ENCODE data around the gene YIF1A. TPM values are rescaled to one million over a fixed set of nuclear protein-coding genes. Genes with fewer than 3 reads are reported as not detected.

YIF1A gene
- polyA plus RNA-seq, 4 donors: 51.4 to 68.7 (median 57.8) TPM

GRCh38 chr11:66275396-66275795 is 13.5 kb downstream of the YIF1A start:
- no peak for DNase-seq (ENCODE audit: low read depth in 4 of 4, low spot score in 2 of 4)

GRCh38 chr11:66274219-66274618 is 14.7 kb downstream of the YIF1A start:
- DNase-seq (ENCODE audit: low read depth in 4 of 4, low spot score in 2 of 4): no peak

DNA sequence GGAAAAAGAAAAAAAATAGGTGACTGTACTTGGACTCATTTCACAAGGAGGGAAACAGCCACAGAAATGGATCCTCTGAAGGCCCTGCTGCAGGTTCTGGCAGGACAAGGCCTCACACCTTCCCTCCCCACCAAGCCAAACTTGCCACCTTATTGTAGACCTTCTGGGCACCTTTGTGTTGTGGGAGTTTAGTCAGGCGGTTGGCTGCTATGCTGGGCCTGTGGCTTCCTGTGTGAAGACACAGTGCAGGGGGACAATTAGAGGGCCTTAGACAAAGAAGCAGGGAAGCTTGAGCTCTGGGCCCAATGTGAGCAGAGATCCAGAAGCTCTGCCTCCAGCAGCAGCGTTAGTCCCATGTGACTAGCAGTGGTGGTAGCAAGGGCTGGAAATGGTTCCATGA is 16.3 kb downstream of the YIF1A start:
- no peak for DNase-seq (ENCODE audit: low read depth in 4 of 4, low spot score in 2 of 4)

GRCh38 chr11:66271816-66272215 is 17.1 kb downstream of the YIF1A start:
- DNase-seq (ENCODE audit: low read depth in 4 of 4, low spot score in 2 of 4): no peak

DNA sequence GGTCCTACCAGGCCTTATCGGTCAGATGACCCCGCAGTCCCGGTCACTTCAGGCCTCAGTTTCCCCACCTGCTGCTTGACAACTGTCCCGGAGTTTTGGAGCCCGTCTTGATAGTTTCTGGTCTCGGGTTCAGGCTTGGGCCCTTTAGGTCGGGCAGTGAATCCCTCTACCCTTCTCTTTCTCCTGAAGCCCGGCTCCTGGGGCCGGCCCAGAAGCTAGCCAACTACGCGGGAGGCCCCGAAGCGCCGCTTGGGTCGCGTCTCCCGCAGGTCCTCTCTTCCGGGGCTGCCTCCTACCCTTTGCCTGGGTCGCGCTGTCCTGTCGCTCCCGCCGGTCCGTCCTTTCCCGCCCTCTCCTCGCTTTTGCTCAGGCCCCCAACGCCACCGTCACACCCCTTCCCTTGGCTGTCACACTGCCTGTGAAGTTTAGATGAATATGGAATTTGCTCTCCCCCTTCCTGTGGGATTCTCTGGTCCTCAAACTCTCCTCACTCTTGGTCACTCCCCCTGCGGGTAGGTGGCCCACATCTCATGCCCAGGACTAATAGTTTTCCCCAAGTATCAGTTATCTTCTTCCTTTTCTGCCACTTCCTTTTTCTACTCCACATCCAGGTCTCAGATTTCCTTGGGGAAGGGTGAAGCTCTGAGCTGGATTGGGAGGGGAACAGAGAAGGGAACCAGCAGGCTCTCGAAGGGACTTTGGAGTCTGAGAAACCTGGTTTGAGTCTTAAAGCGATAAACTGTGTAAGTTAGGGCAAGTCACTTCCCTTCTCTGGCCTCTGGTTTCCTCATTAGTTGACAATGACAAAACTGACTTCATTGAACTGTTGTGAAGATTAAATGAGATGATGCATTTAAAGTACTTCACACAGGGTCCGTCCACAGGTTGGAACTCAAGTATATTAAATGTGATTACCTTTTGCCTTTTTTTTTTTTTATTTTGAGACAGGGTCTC is 19.7 kb downstream of the YIF1A start:
- no peak for DNase-seq (ENCODE audit: low read depth in 4 of 4, low spot score in 2 of 4)

GRCh38 chr11:66268244-66268951 is 20.5 kb downstream of the YIF1A start, which contains the start of gene RAB1B:
Gene RAB1B, plus strand, starts transcription at chr11:66268639. Its CDS starts 41 bp downstream, at chr11:66268680.
- DNase-seq (ENCODE audit: low read depth in 4 of 4, low spot score in 2 of 4): peak; percentile 99

DNA sequence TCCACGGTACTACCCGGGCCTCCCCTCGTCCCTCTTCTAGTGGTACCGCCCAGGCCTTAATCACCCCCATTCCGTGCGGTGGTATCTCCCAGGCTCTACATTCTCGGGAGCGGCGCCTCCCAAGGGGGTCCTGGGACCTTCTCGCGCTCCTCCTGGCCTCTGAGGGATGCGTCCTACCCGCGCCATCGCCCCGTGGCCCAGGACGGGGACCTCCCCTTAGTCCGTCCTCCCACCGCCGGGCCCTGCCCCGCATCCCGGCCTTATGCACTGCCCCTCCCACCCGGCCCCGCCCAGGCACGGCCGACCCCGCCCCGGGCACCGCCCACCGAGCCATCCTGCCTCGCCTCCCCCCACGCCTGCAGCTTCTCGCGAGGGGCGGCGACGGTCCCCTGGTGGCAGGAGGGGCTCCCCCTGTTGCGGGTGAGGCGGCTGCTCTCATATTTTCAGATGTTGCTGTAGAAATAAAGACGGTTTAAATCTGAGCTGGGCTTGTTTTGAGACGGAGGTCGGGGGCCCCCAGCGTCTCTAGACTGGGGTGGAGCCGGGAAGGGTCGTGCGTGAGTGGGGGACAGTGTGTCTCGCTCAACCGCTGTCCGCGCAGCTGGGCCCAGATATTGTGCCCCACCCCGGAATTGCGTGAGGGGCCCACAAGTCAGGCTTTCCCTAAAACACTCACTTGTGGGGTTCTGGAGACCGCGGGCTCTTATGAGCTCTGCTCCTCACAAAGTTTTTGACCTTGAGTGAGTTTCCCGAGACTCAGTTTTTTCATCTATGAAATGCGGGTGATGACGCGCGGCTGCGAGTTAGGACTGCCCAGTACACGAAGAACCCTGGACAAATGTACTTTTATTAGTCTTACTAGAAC is 21.3 kb downstream of the YIF1A start:
- DNase-seq (ENCODE audit: low read depth in 4 of 4, low spot score in 2 of 4): peak; percentile 78 to 83 (median 78)

DNA sequence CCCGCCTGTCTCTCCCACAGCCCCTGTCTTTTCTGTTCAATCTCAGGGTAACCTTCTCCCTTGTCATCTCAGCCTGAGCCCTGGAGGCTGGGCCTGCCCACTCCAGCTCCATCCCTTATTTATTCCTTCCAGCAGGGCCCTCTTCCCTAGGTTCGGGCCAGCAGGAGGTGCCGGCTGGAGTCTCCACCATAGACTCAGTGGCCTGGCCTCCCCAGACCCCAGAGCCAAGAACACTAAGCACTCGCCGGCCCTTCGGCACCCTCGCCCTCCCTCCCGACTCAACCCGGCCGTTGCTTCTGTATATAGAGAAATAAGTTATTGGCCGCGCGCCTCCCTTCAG is 21.9 kb downstream of the YIF1A start:
- DNase-seq (ENCODE audit: low read depth in 4 of 4, low spot score in 2 of 4): no peak

DNA sequence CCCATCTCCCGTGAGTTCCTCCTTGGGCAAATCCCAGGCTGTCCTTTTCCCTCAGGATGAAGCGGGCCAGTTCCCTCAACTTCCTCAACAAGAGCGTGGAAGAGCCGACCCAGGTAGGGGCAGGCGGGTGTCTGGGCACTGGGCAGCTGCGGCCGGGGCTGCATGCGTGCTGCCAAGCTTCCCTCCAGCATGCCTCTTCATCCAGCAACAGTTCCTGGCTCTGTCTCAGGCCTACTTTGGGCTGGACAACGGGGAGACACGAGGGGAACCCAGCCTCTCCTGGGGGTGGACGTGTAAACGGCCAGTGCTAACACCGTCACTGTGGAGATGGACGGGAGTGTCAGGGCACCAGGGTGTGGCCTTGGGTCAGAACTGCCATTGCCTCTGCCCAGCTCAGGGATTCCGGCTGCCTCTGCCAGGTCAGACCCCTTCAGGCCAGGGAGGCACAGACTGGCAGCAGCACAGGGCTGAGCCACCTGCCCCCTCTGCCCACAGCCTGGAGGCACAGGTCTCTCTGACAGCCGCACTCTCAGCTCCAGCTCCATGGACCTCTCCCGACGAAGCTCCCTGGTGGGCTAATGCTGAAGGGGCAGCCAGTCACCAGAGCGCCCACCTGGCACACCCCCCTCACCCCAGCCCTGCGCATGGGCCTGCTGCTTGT is 22.4 kb downstream of the YIF1A start:
- no peak for DNase-seq (ENCODE audit: low read depth in 4 of 4, low spot score in 2 of 4)

DNA sequence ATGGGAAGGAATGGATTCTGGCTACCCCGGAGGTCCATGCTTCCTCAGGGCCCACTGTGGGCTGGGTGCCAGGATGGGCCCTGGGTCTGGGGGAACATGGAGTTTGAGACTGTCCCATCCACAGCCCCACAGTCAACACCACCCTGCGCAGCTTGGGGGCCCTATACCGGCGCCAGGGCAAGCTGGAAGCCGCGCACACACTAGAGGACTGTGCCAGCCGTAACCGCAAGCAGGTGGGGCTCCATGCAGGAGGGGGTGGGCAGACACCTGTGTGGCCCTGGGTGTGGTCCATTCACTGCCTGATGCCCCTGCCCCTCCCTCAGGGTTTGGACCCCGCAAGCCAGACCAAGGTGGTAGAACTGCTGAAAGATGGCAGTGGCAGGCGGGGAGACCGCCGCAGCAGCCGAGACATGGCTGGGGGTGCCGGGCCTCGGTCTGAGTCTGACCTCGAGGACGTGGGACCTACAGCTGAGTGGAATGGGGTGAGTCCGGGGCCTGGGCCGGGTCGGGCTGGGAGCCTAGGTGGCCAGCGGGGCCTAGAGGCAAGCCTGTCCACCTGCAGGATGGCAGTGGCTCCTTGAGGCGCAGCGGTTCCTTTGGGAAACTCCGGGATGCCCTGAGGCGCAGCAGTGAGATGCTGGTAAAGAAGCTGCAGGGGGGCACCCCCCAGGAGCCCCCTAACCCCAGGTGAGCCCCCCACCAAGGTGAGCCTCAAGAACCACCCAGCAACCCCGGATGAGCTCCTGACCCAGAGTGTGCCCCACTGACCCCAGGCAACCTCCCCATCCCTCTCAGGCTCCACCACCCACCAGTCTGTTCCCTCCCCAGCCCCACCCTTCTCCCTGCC is 23.2 kb downstream of the YIF1A start:
- DNase-seq (ENCODE audit: low read depth in 4 of 4, low spot score in 2 of 4): no peak

DNA sequence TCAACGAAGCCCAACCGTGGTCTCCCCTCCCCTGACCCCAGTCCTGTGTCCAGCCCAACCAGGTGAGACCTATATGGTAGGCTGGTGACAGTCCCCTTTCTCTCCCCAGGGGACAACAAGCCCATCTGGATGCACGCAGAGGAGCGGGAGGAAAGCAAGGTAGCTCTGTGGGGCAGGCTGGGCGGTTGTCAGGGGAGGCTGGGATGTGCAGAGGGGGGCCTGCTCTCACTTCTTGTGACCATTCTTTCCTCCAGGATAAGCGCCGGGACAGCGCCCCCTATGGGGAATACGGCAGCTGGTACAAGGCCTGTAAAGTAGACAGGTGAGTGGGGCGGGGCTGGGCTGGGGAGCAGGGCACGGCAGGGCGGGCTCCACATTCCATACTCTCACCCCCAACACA is 24.0 kb downstream of the YIF1A start:
- DNase-seq (ENCODE audit: low read depth in 4 of 4, low spot score in 2 of 4): no peak

DNA sequence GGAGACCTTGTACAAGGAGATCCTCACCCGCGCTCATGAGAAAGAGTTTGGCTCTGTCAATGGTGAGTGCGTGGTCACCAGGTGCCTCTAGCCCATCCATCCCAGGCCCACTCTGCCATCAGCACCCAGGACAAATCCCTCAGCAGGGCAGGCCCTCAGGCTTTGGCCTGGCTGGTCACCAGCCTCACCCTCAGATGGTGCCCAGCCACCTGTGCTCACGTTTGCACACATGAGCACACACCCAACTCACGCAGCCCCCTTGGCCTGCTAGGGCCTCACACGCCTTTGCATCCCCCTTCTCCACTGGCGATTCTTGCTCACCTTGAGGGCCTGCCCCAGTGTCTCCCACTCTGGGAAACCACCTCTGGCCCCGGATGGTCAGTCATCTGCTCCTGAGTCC is 24.6 kb downstream of the YIF1A start:
- no peak for DNase-seq (ENCODE audit: low read depth in 4 of 4, low spot score in 2 of 4)

- DNase-seq (ENCODE audit: low read depth in 4 of 4, low spot score in 2 of 4): no peak
These were observed 25.2 kb downstream of the YIF1A start for GRCh38 chr11:66263785-66264184.

DNA sequence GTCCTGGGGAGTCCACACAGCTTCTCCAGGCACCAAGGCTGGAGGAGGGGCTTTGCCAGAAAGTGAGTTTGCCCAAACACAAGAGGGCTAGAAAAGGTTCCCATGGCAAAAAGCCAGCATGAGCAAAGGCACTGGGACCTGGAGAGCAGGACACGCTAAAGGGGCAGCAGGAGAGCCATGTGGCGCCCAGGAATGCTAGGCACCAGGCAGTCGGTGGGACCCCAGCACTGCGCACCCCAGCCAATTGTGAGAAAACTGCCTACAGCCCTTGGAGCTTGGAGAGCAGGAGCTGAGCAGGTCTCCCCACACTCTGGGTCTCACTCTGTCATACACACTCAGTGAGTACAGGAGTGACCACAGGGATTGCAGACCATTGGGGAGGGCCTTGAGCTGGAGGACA is 25.7 kb downstream of the YIF1A start:
- DNase-seq (ENCODE audit: low read depth in 4 of 4, low spot score in 2 of 4): no peak

GRCh38 chr11:66262696-66263095 is 26.2 kb downstream of the YIF1A start:
- no peak for DNase-seq (ENCODE audit: low read depth in 4 of 4, low spot score in 2 of 4)

DNA sequence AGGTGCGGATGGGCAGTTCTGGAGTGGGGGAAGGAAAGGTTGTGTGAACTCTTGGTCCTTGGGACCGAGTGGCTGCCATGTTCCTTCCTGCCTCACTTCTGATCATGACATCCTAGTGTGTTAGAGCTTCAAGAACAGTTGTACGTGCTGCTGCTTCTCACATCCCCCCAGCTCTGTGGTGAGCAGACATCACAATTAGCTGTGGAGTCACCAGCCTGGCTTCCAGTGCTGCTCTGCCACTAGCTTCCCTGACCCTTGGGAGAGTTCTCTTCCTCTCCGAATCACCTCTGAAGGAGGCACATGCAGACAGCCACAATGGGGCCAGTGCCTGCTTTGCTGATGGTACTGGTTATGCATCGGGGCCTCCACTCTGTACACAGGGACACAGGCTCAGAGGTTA is 26.8 kb downstream of the YIF1A start:
- DNase-seq (ENCODE audit: low read depth in 4 of 4, low spot score in 2 of 4): no peak

GRCh38 chr11:66261578-66261977 is 27.4 kb downstream of the YIF1A start:
- no peak for DNase-seq (ENCODE audit: low read depth in 4 of 4, low spot score in 2 of 4)

DNA sequence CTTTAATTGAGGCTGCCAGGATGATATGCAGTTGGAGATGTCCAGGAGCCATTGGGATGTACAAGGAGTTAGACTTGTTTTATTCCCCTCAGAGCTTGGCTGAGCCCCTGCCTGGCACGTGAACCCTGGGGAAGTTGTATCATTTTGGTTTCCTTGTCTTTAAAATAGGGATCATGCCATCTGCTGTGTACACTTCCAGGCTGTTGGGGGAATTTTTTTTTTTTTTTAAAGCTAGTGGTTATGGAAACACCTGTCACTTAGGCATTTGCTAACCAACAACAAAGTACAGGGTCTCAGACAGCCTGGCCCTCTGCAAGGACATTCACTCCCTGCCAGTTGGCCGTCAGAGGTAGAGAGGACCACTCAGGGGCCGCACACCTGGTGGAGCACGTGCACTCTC is 29.0 kb downstream of the YIF1A start:
- no peak for DNase-seq (ENCODE audit: low read depth in 4 of 4, low spot score in 2 of 4)

- DNase-seq (ENCODE audit: low read depth in 4 of 4, low spot score in 2 of 4): no peak
These were observed 29.7 kb downstream of the YIF1A start for GRCh38 chr11:66259225-66259624.

Measured in left renal cortex interstitium (tissue), 4 donors.